ENCODE measurements around the gene BCAP29.

DNA sequence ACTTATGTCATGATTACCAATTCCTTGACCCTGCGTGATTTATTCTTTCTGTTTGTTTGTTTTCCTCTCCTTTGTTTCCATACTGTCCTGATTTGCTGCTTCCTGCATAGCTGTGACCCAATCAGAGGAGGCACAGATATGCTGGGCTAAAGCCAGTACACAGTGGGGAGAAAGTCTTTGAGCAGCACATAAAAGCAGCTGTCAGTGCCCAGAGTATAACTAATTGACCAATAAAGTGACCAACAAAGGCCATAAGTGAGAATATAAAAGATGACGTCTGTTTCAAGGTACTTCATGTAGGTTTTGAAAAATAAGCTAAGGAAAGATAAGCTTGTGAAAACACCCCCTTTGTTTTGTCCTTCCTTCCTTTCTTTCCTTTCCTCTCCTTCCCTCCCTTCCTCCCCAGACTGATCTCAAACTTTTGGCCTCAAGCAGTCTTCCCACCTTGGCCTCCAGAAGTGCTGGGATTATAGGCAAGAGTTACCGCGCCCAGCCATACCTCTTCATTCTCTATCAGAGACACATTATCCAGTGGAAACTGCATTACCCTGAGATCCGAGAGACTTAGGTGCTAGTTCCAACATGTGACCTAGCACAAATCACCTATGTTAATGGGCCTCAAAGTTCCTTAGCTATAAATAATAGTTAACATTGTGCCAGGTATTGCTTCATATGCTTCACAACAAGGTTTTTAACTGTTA lies 17.0 kb downstream of the BCAP29 start:
- TF ChIP-seq, protein P1, sequence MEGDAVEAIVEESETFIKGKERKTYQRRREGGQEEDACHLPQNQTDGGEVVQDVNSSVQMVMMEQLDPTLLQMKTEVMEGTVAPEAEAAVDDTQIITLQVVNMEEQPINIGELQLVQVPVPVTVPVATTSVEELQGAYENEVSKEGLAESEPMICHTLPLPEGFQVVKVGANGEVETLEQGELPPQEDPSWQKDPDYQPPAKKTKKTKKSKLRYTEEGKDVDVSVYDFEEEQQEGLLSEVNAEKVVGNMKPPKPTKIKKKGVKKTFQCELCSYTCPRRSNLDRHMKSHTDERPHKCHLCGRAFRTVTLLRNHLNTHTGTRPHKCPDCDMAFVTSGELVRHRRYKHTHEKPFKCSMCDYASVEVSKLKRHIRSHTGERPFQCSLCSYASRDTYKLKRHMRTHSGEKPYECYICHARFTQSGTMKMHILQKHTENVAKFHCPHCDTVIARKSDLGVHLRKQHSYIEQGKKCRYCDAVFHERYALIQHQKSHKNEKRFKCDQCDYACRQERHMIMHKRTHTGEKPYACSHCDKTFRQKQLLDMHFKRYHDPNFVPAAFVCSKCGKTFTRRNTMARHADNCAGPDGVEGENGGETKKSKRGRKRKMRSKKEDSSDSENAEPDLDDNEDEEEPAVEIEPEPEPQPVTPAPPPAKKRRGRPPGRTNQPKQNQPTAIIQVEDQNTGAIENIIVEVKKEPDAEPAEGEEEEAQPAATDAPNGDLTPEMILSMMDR (conservative IDR thresholded peaks at IDR 0.05 in 1 of 2, IDR thresholded peaks at IDR 0.05 in 1 of 2; ENCODE audit: extremely low read depth in 1 of 2, insufficient read depth in 1 of 2, low read depth in 1 of 2, low read length in 2 of 2), result no peak
- TF ChIP-seq EZH2 (IDR thresholded peaks at IDR 0.05; ENCODE audit: borderline replicate concordance, low read length), result no peak
